Skeletal muscle cell (primary cell): ENCODE results near the gene STX19.
A peak's percentile ranks its signal among the peaks of the same experiment; 100 is the strongest.

ENCODE experiments used
- DNase-seq: peaks from one replicate; pipeline ENCODE4 v3.0.0-alpha.2; 2010; ENCODE audit warnings: low read depth
- H3K4me3 ChIP-seq: 2 replicates; pipeline ENCODE4 v1.5.1; 2011; ENCODE audit warnings: low read depth, mild to moderate bottlenecking, control low read depth, low read length, moderate library complexity

Gene STX19

GRCh38 chr3:94043285-94043684, 14.9 kb upstream of the STX19 start:
- DNase-seq = no peak
- no peak overlapping the region for H3K4me3 ChIP-seq

- DNase-seq = peak; percentile 6
- no peak overlapping the region for H3K4me3 ChIP-seq
Measured at GRCh38 chr3:94036909-94037507, 8.6 kb upstream of the STX19 start.

DNA sequence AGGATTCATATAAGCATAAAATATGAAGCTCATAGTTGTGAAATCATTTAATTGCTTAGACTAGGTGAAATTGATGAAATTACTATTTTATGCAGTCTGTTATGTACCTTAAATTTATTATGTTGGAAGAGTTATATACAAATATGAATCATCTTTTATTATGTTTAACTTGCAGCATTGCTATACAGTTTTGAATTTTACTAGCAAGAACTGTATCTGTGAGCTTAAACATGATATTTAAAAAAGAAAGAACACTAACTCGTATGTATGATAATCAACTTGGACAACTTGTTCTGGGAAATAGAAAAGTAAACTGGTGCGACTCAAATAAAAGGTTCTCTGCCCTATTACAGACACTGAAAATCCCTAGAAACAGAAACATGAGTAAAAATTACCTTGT, 1.8 kb downstream of the STX19 start:
- DNase-seq = no peak

GRCh38 chr3:94024385-94024784, 4.0 kb downstream of the STX19 start:
- peak; percentile 13 for DNase-seq
- H3K4me3 ChIP-seq = no peak overlapping the region

More for the DNA sequence above, 1.8 kb downstream of the STX19 start:
- no peak overlapping the region for H3K4me3 ChIP-seq

DNA sequence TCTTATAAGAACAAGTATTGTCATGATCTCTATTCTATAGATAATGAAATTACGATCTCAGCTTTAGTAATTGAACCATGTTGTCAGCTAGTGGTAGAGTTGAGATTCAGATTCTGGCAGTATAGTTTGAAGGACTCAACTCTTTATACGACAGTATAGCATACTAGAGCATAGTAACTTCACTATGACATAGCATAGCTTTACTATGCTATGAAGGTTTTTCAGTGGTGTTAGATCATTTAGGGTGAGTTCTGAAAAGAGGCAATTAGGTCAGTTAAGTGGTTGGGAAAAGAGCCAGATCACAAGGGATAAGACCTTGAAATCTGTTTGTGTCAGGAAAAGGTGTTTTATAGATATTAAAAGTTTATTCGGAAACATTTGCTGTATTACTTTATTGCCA, 8.1 kb downstream of the STX19 start:
- no peak overlapping the region for H3K4me3 ChIP-seq
- no peak for DNase-seq

DNA sequence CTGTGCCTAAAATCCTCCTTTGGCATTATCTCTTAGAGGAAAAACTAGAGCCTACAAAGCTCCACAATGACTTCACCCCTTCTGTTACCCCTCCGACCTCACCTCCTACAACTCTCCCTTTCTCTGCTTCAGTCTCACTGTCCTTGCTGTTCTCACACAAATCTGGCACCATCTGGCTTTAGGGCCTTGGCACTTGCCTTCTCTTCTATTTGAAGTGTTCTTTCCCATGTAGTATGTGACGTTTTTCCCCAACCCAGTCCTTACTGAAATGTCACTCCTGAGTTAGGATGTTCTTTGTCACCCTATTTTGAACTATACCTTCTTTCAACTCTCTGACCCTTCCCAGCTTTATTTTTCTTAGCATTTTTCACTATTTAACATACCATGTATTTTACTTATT, 8.7 kb downstream of the STX19 start:
- no peak for DNase-seq

GRCh38 chr3:94015025-94015424, 13.4 kb downstream of the STX19 start:
- DNase-seq = no peak

More for the DNA sequence above, 8.7 kb downstream of the STX19 start:
- H3K4me3 ChIP-seq = no peak overlapping the region

DNA sequence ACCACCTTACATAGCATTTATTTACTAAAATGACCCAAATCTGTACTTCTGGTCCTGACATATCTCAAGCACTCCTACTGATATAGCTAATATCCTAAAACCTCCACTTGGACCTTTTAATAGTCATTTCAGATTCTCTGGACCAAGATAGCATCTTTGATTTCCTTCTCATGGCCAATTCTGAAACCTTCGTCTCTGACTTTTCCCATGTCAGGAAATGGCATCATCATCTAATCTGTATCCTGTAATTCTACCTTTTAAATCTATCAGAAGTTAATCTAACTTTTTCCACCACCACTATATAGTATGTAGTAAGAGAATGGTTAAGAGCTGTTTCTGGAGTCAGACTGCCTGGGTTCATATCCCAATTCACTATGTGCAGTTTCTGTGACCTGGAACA, 16.2 kb downstream of the STX19 start:
- DNase-seq = no peak

More at GRCh38 chr3:94015025-94015424, 13.4 kb downstream of the STX19 start:
- H3K4me3 ChIP-seq = no peak overlapping the region

DNA sequence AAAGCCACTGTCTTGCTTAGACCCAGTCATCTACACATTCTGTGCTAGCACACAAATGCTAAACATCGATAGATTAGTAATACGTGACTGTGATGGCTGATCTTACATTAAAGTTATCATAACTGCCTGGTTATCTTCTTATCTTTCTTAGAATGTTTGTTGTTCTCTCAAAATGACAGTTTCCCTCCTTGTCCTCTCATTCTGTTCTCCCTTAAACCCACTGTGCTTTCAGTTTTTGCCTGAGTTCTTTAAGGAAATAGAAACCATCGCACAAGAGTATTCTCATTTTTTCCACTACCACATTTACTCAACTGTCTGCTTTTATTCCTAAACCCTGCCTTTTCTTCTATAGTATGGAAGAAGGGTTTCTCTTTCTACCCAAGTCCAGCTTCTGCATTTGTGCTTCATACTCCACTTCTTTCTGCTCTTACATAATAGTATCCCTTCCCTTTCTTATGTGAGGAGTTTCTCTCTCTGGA, 17.1 kb downstream of the STX19 start:
- H3K4me3 ChIP-seq = no peak overlapping the region
- DNase-seq = no peak

More for the DNA sequence above, 16.2 kb downstream of the STX19 start:
- H3K4me3 ChIP-seq = no peak overlapping the region

- no peak for DNase-seq
Measured at GRCh38 chr3:94009608-94010007, 18.8 kb downstream of the STX19 start.

GRCh38 chr3:94008253-94008652, 20.1 kb downstream of the STX19 start:
- DNase-seq = no peak
- no peak overlapping the region for H3K4me3 ChIP-seq

More at GRCh38 chr3:94009608-94010007, 18.8 kb downstream of the STX19 start:
- no peak overlapping the region for H3K4me3 ChIP-seq

DNA sequence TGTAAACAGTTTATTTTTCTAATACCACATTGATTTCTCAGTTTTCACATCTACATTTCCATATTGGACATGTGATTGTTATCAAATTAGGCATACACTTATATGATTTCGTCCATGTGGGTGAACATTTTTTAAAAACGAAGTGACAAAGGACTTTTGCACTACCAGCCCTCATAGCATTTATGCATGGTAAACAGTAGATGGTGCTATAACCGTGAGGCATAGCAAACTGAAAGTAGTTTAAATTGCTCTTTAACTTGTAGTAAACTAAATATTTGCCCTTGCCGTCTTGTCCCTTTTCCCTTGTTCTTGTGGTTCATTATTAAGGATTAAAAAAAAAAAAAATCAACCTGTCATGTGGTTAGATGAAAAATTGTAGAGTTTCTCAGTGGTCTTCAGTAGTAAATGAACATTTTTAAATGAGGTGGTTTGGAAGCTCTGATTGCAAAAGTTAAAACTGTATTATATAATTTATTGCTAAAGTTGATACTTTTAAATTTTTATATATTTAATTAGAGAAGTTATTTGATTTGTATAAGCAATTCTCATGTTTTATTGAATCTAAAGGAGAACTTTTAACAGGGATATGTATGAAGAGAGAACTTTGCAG, 24.0 kb downstream of the STX19 start:
- no peak for DNase-seq

DNA sequence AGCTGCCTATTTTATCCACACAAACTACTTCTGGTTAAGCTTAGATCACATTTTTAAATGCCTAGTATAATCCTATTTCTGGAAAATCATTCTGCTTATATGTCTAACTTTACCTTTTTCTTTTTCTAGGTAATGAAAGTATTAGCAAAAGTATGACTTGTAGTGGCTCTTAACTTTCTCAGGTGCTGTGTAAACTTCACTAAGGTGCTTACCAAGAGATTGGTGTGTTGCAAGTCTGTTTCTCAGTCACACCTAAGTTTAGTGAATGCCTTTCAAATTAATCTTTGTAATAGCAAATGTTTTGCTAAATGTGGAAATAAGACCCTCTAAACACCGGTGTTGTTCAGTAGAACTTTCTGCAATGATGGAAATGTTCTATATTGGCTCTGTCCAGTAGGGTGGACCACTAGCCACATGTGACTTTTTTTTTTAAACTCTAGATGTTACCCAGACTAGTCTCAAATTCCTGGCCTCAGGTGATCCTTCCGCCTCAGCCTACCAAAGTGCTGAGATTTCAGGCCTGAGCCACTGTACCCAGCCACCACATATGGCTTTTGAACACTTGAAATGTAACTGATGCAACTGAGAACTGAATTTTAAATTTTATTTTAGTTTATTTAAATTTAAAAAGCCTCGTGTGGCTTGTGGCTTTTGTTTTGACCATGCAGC, 26.4 kb downstream of the STX19 start:
- H3K4me3 ChIP-seq = no peak overlapping the region
- DNase-seq = no peak

More for the DNA sequence above, 24.0 kb downstream of the STX19 start:
- no peak overlapping the region for H3K4me3 ChIP-seq

DNA sequence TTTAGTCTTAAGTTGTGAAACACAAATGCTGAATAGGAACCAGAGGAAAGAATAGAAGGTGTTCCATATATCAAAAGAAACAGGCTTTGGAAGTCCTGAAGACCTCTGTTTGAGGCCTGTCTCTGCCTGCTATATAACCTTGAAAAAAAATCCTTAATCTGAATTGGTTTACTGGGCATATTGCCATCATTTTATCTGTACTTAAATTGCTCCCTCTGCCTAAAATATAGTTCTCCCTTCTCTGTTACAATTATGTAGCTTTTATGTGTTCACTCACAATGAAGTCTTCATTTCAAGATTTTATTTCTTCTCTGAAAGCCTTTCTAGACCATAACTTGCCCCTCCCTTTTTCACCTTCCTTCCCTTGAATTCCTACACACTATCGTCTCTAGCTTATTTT, 27.2 kb downstream of the STX19 start:
- H3K4me3 ChIP-seq = no peak overlapping the region
- DNase-seq = no peak

GRCh38 chr3:93994056-93994455, 34.3 kb downstream of the STX19 start:
- no peak overlapping the region for H3K4me3 ChIP-seq
- no peak for DNase-seq

DNA sequence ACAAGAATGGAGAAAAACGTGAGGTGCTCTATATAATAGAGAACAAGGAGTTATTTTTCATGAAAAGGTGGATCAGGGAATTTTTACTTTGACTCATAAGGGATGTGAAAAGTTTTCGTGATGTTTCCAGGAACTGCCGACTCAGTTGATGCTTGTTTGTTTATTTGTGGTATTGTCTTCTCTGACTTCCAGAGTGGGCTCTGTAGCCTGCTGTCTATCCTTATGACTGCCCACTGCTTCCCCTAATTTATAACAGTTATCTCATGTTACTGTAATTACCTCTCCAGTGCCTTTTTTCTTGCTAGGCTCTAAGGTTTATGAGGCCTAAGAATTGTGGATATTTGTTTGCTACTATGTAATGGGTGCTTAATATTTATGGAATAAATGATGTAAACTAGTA, 36.2 kb downstream of the STX19 start:
- H3K4me3 ChIP-seq = no peak overlapping the region
- DNase-seq = no peak

GRCh38 chr3:93991631-93992030, 36.8 kb downstream of the STX19 start:
- no peak for DNase-seq
- no peak overlapping the region for H3K4me3 ChIP-seq

DNA sequence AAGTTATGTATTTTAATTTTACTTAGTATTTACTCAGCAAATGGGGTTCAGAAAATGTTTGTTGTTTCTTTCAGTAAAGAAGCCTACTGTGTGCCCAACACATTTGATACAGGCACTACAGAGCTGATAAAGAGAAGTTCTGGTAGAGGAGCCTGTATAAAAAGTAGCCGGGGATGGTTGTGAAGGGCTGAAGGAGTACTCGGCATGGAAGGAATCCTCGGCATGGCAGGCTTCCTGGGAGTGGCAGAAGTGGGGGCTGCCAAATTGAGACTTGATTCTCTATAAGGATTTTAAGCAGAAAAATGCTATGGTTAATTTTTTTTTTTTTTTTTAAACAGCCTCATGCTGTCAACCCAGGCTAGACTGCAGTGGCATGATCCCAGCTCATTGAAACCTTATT, 39.2 kb downstream of the STX19 start:
- no peak overlapping the region for H3K4me3 ChIP-seq
- DNase-seq = no peak

DNA sequence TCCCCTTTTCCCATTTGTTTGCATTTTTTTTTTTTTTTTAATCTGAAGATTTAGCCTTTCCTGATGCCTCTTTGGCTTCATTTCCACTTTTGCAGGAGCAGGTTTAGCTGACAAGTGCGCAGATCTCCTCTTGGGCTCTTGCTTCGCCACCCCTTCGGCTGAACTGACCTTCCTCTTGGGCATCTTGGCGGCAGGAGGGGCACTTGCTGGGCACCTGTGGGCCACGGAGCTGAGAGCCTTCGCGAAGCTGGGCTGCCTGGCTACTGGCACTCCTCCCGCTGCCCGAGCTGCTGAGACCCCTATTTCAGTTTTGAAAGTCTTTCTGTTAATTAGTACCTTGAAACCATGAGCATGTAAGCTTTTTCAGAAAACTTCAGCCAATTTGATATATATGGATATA, 39.6 kb downstream of the STX19 start:
- H3K4me3 ChIP-seq = no peak overlapping the region
- no peak for DNase-seq

DNA sequence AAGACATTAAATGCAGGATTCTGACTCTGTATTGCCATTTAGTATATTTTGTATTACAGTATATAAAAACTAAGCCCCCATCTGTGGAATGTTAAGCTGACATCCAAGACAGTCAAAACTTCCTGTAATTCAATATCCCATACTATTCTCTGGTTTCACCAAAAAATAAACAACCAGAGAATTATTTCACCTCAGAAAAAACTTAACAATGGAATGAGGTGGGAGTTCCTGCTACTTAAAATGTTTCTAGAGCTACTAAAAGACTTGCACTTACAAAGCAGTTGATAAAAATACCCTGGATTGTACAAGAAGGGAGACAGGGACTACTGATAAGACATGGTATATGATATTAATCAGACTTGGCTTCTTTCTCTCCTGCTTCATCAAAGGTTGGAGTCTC, 40.1 kb downstream of the STX19 start:
- no peak for DNase-seq
- H3K4me3 ChIP-seq = no peak overlapping the region

- no peak for DNase-seq
- H3K4me3 ChIP-seq = no peak overlapping the region
Measured at GRCh38 chr3:93984618-93985017, 43.8 kb downstream of the STX19 start.
